HepG2 (cell line): ENCODE results near the gene SEC11A. TPM values are rescaled to one million over a fixed set of nuclear protein-coding genes. Genes with fewer than 3 reads are reported as not detected.

Experiments used
- ATAC-seq: fragments of 200-7000 bp; cut with Tn5 transposase; 3 replicates; pipeline ENCODE4 v1.9.1; 2020; ENCODE audit warnings: mild to moderate bottlenecking, moderate library complexity
- BruUV-seq: library from RNA; stranded (reverse); fragments of 400-500 nt; replicated peaks from 2 replicates; lab custom pipeline; 2021; lab: Mats Ljungman, UMichigan
- CTCF ChIA-PET: fragments of 300-600 bp; formaldehyde crosslinking; extraction: SDS; loops from one replicate; lab custom pipeline; 2021; ENCODE audit warnings: low total read pairs, inconsistent platforms, low intra/inter-chr PET ratio; lab: Yijun Ruan, JAX
- POLR2A ChIA-PET: fragments of 350-600 bp; sonication (Branson Sonifier 250); formaldehyde crosslinking; loops from one replicate; lab custom pipeline; 2020; ENCODE audit warnings: antibody characterized with exemption, inconsistent platforms; lab: Yijun Ruan, JAX
- DNase-seq: peaks from one replicate; pipeline ENCODE4 v3.0.0-alpha.2; 2015; ENCODE audit warnings: low spot score
- FAIRE-seq: peaks from 3 replicates; lab custom pipeline; 2011; peaks lifted over from hg19 to GRCh38; lab: Jason Lieb, UNC
- H2AFZ ChIP-seq: one replicate; pipeline ENCODE4 v1.6.1; 2011; ENCODE audit warnings: low read length, inconsistent platforms
- H3K27ac ChIP-seq: fragments of 300-600 bp; 3 replicates; pipeline ENCODE4 v1.8.0; 2011; ENCODE audit warnings: mixed run types, mild to moderate bottlenecking, mixed read lengths, low read length, inconsistent platforms; ENCODE audit not compliant: insufficient read depth; ENCODE audit errors: extremely low read length
- H3K27me3 ChIP-seq, 2 experiments: fragments of 200-600 bp in 1 of 2; 2 replicates in 1 of 2; 3 replicates in 1 of 2; pipeline versions ENCODE4 v1.6.0 to v1.8.0; 2011; ENCODE audit warnings: low read length in 2 of 2, mild to moderate bottlenecking in 2 of 2, moderate library complexity in 2 of 2, inconsistent platforms in 1 of 2; ENCODE audit not compliant: insufficient read depth in 2 of 2, control insufficient read depth in 1 of 2
- H3K36me3 ChIP-seq, 2 experiments: fragments of 200-600 bp in 1 of 2; replicated peaks in 1 of 2; 2 replicates in 1 of 2; 3 replicates in 1 of 2; pipeline versions ENCODE4 v1.5.1 to v1.8.0; 2011; ENCODE audit warnings: low read length in 2 of 2, inconsistent platforms in 1 of 2; ENCODE audit not compliant: insufficient read depth in 2 of 2, control insufficient read depth in 1 of 2
- H3K4me1 ChIP-seq: 2 replicates; pipeline ENCODE4 v1.5.1; 2012; ENCODE audit warnings: low read length, inconsistent platforms; ENCODE audit not compliant: insufficient read depth
- H3K4me2 ChIP-seq: 2 replicates; pipeline ENCODE4 v1.6.0; 2011; ENCODE audit warnings: low read depth, low read length, inconsistent platforms
- H3K4me3 ChIP-seq, 3 experiments: fragments of 200-600 bp in 1 of 3; sonication (generic), shearing (Covaris generic) in 1 of 3; replicated peaks in 1 of 3; 2 replicates each; pipeline ENCODE4 v1.5.1; 2011 to 2016; ENCODE audit warnings: low read length in 3 of 3, inconsistent platforms in 2 of 3, low read depth in 2 of 3, mild to moderate bottlenecking in 2 of 3, control low read depth in 1 of 3, mixed read lengths in 1 of 3; ENCODE audit not compliant: insufficient read depth in 1 of 3
- H3K79me2 ChIP-seq: one replicate; pipeline ENCODE4 v1.6.1; 2011; ENCODE audit warnings: low read length, inconsistent platforms; ENCODE audit not compliant: insufficient read depth
- H3K9ac ChIP-seq: 2 replicates; pipeline ENCODE4 v1.6.0; 2011; ENCODE audit warnings: mild to moderate bottlenecking, low read depth, low read length, inconsistent platforms; ENCODE audit not compliant: insufficient read depth
- H3K9me3 ChIP-seq: 2 replicates; pipeline ENCODE4 v1.5.1; 2012; ENCODE audit warnings: mild to moderate bottlenecking, low read length
- H4K20me1 ChIP-seq: 2 replicates; pipeline ENCODE4 v1.6.0; 2011; ENCODE audit warnings: inconsistent platforms, mild to moderate bottlenecking, low read length, moderate library complexity; ENCODE audit not compliant: insufficient read depth
- ERF ChIP-seq: IDR thresholded peaks from 2 replicates; pipeline ENCODE4 v1.6.1; 2018; ENCODE audit warnings: missing biosample characterization, missing genetic modification reagents
- IKZF1 ChIP-seq: fragments of 450-650 bp; IDR thresholded peaks from 2 replicates; pipeline ENCODE4 v1.7.1; 2016
- KDM6A ChIP-seq: IDR thresholded peaks from 2 replicates; pipeline ENCODE4 v1.6.1; 2016; ENCODE audit warnings: low read depth
- MIXL1 ChIP-seq: IDR thresholded peaks from 2 replicates; pipeline ENCODE4 v1.6.1; 2016
- ZNF20 ChIP-seq: sonication (generic); formaldehyde crosslinking; IDR thresholded peaks from 2 replicates; pipeline ENCODE4 v1.4.0; 2020; ENCODE audit warnings: mild to moderate bottlenecking, moderate library complexity, missing genetic modification reagents
- ZNF343 ChIP-seq: sonication (generic); formaldehyde crosslinking; IDR thresholded peaks from 2 replicates; pipeline ENCODE4 v1.4.0; 2020; ENCODE audit warnings: mild to moderate bottlenecking, missing genetic modification reagents
- ZNF431 ChIP-seq: sonication (generic); formaldehyde crosslinking; IDR thresholded peaks from 2 replicates; pipeline ENCODE4 v1.9.0; 2022; ENCODE audit warnings: missing genetic modification reagents, low read depth, mild to moderate bottlenecking, borderline replicate concordance
- ZNF607 ChIP-seq: sonication (generic); formaldehyde crosslinking; IDR thresholded peaks from 2 replicates; pipeline ENCODE4 v1.5.1; 2020; ENCODE audit warnings: missing genetic modification reagents, mild to moderate bottlenecking, borderline replicate concordance
- ZNF777 ChIP-seq: sonication (generic); formaldehyde crosslinking; IDR thresholded peaks from 2 replicates; pipeline ENCODE4 v1.4.0; 2020; ENCODE audit warnings: missing genetic modification reagents
- in situ Hi-C: cut with HindIII; loops from 2 replicates; pipeline ENCODE4 v1.10.0; 2017; ENCODE audit warnings: low pct_unique_long_range_greater_than_20kb; ENCODE audit not compliant: extremely low pct_ligation_motif_present
- intact Hi-C: fragments of 100-400 bp; cut with micrococcal nuclease; formaldehyde crosslinking; loops from one replicate; pipeline ENCODE4 v1.10.0; 2022; ENCODE audit not compliant: unreplicated experiment
- polyA plus RNA-seq, 8 experiments: library from polyadenylated mRNA; depleted of rRNA in 3 of 8; stranded (reverse) in 7 of 8; unstranded in 1 of 8; fragments of >200 nt; fragmentation: Illumina TruSeq in 4 of 8; extraction: Trizol in 4 of 8; gene quantifications; 2 replicates each; pipeline versions ENCODE4 v1.2.1 to v1.2.3, GENCODE V29; 2011 to 2016; ENCODE audit warnings: low read depth in 4 of 8, missing spikeins in 1 of 8, mixed read lengths in 1 of 8; ENCODE audit not compliant: insufficient read depth in 1 of 8
- total RNA-seq, 5 experiments: library from RNA; depleted of rRNA; stranded (reverse); fragments of >200 nt; fragmentation: Illumina TruSeq; extraction: Trizol; gene quantifications; 2 replicates each; pipeline ENCODE4 v1.2.3, GENCODE V29; 2016; ENCODE audit warnings: low read depth in 1 of 5
- TF ChIP-seq, protein P1 (sequence below), 2 experiments: sonication (generic) in 1 of 2; formaldehyde crosslinking in 1 of 2; IDR thresholded peaks; 2 replicates each; pipeline versions ENCODE4 v1.6.1 to v1.9.0; 2014 to 2022; ENCODE audit warnings: antibody characterized with exemption in 1 of 2, borderline replicate concordance in 1 of 2, inconsistent platforms in 1 of 2, low read depth in 1 of 2, missing genetic modification reagents in 1 of 2
- TF ChIP-seq, protein P2 (sequence below): IDR thresholded peaks from 2 replicates; pipeline ENCODE4 v1.6.1; 2016; ENCODE audit warnings: mild to moderate bottlenecking, missing biosample characterization, missing genetic modification reagents
- TF ChIP-seq, protein P3 (sequence below): sonication (generic); formaldehyde crosslinking; IDR thresholded peaks from 2 replicates; pipeline ENCODE4 v1.4.0; 2020; ENCODE audit warnings: missing genetic modification reagents, borderline replicate concordance
- TF ChIP-seq, protein P4 (sequence below): sonication (generic); formaldehyde crosslinking; IDR thresholded peaks from 2 replicates; pipeline ENCODE4 v1.8.1; 2023; ENCODE audit warnings: mild to moderate bottlenecking, missing genetic modification reagents, borderline replicate concordance
- TF ChIP-seq, protein P5 (sequence below): IDR thresholded peaks from 2 replicates; pipeline ENCODE4 v1.6.1; 2016
- TF ChIP-seq, protein P6 (sequence below): sonication (generic); formaldehyde crosslinking; IDR thresholded peaks from 2 replicates; pipeline ENCODE4 v1.4.0; 2020; ENCODE audit warnings: mild to moderate bottlenecking, missing genetic modification reagents

Gene SEC11A
- total and polyA plus RNA-seq, 2 of the 13 experiments (the other 11 are each of a cell fraction or from before 2014, with no cell fraction given), result 141 to 230 TPM

DNA sequence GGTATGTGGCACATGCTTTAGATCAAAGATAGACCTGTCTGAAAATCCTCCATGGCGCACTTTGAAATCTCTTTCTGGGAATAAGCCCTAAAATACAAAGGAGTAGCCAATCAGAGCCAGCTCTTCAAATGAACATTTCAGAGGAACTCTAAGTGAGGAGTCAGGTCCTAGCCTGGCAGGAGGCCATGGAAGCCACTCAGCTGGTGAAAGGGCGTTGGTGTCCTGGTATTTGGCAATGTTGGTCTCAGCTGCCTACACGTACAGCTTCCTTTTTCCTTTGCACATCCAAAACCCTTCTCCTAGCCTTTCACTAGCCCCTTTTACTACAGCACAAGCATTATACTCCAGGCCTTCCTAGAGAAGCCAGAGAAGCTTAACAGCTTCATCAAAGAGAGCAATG is 67.4 kb downstream of the SEC11A start (continued):
- TF ChIP-seq, protein P1, sequence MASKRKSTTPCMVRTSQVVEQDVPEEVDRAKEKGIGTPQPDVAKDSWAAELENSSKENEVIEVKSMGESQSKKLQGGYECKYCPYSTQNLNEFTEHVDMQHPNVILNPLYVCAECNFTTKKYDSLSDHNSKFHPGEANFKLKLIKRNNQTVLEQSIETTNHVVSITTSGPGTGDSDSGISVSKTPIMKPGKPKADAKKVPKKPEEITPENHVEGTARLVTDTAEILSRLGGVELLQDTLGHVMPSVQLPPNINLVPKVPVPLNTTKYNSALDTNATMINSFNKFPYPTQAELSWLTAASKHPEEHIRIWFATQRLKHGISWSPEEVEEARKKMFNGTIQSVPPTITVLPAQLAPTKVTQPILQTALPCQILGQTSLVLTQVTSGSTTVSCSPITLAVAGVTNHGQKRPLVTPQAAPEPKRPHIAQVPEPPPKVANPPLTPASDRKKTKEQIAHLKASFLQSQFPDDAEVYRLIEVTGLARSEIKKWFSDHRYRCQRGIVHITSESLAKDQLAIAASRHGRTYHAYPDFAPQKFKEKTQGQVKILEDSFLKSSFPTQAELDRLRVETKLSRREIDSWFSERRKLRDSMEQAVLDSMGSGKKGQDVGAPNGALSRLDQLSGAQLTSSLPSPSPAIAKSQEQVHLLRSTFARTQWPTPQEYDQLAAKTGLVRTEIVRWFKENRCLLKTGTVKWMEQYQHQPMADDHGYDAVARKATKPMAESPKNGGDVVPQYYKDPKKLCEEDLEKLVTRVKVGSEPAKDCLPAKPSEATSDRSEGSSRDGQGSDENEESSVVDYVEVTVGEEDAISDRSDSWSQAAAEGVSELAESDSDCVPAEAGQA (IDR thresholded peaks at IDR 0.05; ENCODE audit: low read depth), result no peak
- TF ChIP-seq, protein P1 (CRISPR knock-in tag; IDR thresholded peaks at IDR 0.05; ENCODE audit: borderline replicate concordance), result no peak
- TF ChIP-seq ZNF431, result no peak
- no peak for TF ChIP-seq IKZF1
- TF ChIP-seq ZNF20 (CRISPR knock-in tag), result no peak
- TF ChIP-seq KDM6A (CRISPR knock-in tag), result no peak
- TF ChIP-seq ERF, result no peak
- TF ChIP-seq ZNF777 (CRISPR knock-in tag), result no peak
- TF ChIP-seq, protein P2, sequence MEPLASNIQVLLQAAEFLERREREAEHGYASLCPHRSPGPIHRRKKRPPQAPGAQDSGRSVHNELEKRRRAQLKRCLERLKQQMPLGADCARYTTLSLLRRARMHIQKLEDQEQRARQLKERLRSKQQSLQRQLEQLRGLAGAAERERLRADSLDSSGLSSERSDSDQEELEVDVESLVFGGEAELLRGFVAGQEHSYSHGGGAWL (CRISPR knock-in tag), result no peak

DNA sequence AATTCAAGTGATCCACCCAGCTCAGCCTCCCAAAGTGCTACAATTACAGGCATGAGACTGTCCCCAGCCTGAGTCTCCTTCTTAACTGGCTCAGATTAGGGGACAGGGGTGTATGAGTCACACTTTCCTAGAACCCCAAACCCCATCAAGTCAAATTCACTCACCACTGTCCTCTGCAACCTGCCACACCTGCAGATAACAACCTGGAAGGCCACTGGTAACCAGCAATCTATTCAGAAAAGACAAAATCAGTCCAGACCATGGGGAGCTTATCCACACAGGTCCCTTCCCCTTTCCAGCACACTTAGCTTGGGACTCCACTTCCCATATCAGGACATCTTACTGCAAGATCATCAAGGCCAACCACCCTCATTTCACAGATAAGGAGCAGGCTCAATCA is 68.2 kb downstream of the SEC11A start:
- Histone ChIP-seq H3K4me3 (no peak overlapping the region), H2AFZ (no peak overlapping the region), H3K79me2 (peaks cover 4% of the 10 kb centered on the region), H3K36me3 (peaks cover 31 to 65% of the 10 kb centered on the region in 2 experiments), H3K27me3 (no peaks in the 10 kb centered on the region), H3K9me3 (no peaks in the 10 kb centered on the region), H3K4me1 (peaks cover 23% of the 10 kb centered on the region), H3K9ac (no peak overlapping the region), H3K4me2 (no peak overlapping the region), H4K20me1 (no peaks in the 10 kb centered on the region), H3K27ac (no peak overlapping the region)
- DNase-seq (no peak), ATAC-seq (no peak), FAIRE-seq (no peak)
- intact Hi-C loops, result no loop called here
- BruUV-seq, result no TSS peak
- POLR2A ChIA-PET, result no interaction called here
- CTCF ChIA-PET, result no interaction called here
- in situ Hi-C loops, result no loop called here
- TF ChIP-seq, protein P3, sequence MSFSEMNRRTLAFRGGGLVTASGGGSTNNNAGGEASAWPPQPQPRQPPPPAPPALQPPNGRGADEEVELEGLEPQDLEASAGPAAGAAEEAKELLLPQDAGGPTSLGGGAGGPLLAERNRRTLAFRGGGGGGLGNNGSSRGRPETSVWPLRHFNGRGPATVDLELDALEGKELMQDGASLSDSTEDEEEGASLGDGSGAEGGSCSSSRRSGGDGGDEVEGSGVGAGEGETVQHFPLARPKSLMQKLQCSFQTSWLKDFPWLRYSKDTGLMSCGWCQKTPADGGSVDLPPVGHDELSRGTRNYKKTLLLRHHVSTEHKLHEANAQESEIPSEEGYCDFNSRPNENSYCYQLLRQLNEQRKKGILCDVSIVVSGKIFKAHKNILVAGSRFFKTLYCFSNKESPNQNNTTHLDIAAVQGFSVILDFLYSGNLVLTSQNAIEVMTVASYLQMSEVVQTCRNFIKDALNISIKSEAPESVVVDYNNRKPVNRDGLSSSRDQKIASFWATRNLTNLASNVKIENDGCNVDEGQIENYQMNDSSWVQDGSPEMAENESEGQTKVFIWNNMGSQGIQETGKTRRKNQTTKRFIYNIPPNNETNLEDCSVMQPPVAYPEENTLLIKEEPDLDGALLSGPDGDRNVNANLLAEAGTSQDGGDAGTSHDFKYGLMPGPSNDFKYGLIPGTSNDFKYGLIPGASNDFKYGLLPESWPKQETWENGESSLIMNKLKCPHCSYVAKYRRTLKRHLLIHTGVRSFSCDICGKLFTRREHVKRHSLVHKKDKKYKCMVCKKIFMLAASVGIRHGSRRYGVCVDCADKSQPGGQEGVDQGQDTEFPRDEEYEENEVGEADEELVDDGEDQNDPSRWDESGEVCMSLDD (CRISPR knock-in tag), result no peak
- TF ChIP-seq, protein P4, sequence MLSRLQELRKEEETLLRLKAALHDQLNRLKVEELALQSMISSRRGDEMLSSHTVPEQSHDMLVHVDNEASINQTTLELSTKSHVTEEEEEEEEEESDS, result no peak
- TF ChIP-seq, protein P5, sequence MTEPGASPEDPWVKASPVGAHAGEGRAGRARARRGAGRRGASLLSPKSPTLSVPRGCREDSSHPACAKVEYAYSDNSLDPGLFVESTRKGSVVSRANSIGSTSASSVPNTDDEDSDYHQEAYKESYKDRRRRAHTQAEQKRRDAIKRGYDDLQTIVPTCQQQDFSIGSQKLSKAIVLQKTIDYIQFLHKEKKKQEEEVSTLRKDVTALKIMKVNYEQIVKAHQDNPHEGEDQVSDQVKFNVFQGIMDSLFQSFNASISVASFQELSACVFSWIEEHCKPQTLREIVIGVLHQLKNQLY (CRISPR knock-in tag), result no peak
- TF ChIP-seq ZNF343 (CRISPR knock-in tag) (no peak), MIXL1 (no peak), ZNF607 (CRISPR knock-in tag) (no peak)
- TF ChIP-seq, protein P6, sequence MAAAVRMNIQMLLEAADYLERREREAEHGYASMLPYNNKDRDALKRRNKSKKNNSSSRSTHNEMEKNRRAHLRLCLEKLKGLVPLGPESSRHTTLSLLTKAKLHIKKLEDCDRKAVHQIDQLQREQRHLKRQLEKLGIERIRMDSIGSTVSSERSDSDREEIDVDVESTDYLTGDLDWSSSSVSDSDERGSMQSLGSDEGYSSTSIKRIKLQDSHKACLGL (CRISPR knock-in tag), result no peak
